Psoas muscle (tissue), 8 donors: ENCODE results near the gene SUFU. TPM values are rescaled to one million over a fixed set of nuclear protein-coding genes. Genes with fewer than 3 reads are reported as not detected.
"Not testable (repeated sequence)": the region's sequence is repeated elsewhere in the genome, so short reads cannot be mapped to it uniquely, and the experiment has no call there.

ENCODE experiments used
- ATAC-seq, 4 donors: fragments of 200-7000 bp; cut with Tn5 transposase; one replicate each; pipeline ENCODE4 v1.9.1; 2020; ENCODE audit warnings: moderate library complexity in 3 of 4, mild to moderate bottlenecking in 2 of 4
- DNase-seq, 2 donors: peaks; one replicate each; pipeline ENCODE4 v3.0.0-alpha.2; 2020
- H3K27ac ChIP-seq: fragments of 200-600 bp; one replicate; pipeline ENCODE4 v1.8.0; 2022
- H3K27me3 ChIP-seq, 3 donors: fragments of 200-600 bp in 1 of 3; one replicate each; pipeline versions ENCODE4 v1.6.1 to v1.8.0; 2013 to 2022; ENCODE audit warnings: low read length in 2 of 3, mild to moderate bottlenecking in 2 of 3, moderate library complexity in 1 of 3; ENCODE audit not compliant: insufficient read depth in 3 of 3
- H3K36me3 ChIP-seq, 2 donors: fragments of 200-600 bp in 1 of 2; one replicate each; pipeline versions ENCODE4 v1.6.1 to v1.8.0; 2013 to 2022; ENCODE audit warnings: low read depth in 1 of 2, mild to moderate bottlenecking in 1 of 2, moderate library complexity in 1 of 2; ENCODE audit not compliant: insufficient read depth in 1 of 2
- H3K4me1 ChIP-seq: fragments of 200-600 bp; one replicate; pipeline ENCODE4 v1.8.0; 2022
- H3K4me3 ChIP-seq: fragments of 200-600 bp; one replicate; pipeline ENCODE4 v1.8.0; 2022; ENCODE audit warnings: mild to moderate bottlenecking
- H3K9me3 ChIP-seq: fragments of 200-600 bp; one replicate; pipeline ENCODE4 v1.8.0; 2022
- CTCF ChIP-seq: fragments of 200-600 bp; IDR thresholded peaks from one replicate; pipeline ENCODE4 v1.8.0; 2022; ENCODE audit warnings: antibody characterized with exemption
- WGBS, 3 donors: extraction: QIAGEN DNeasy Blood & Tissue Kit; methylation state at CpG; one replicate each; pipeline versions ENCODE4 v1.1.6 to v1.1.7; 2013; 5-methylcytosine and 5-hydroxymethylcytosine counted together
- intact Hi-C, 2 donors: fragments of 100-400 bp; cut with DNase I; formaldehyde crosslinking; loops; one replicate each; pipeline versions ENCODE4 v1.11.0 to v1.14.2; 2022
- polyA plus RNA-seq, 3 donors: library from polyadenylated mRNA; stranded (reverse); fragments of 200-250 nt; gene quantifications; one replicate each; pipeline ENCODE4 v1.2.3, GENCODE V29; 2013
- total RNA-seq, 4 donors: library from RNA; stranded (reverse); fragmentation: NEBNext Ultra II Directional in 2 of 4; extraction: Animal tissue kit (Norgen Biotek cat#: 25700) in 2 of 4; gene quantifications; one replicate each; pipeline versions ENCODE4 v1.2.1 to v1.2.4, GENCODE V29; 2021 to 2023
- donor health status: healthy with polysubstance abuse.
- donor health status: DM: no; HTN: no; CAD: no; lungs with moderate emphysema.
- donor health status: Bipolar disorder and iron deficiency.
- donor health status: healthy.
- donor health status: DM: yes; HTN: yes; CAD: no.
- donor health status: DM: no; HTN: no; CAD: no.
- donor health status: DM: no; HTN: no; CAD: no.
- donor health status: DM: yes; HTN: yes; CAD: no.

Gene SUFU
- total and polyA plus RNA-seq, 7 donors = 2.1 to 6.8 (median 5.1) TPM

GRCh38 chr10:102658802-102659201 is 155.0 kb downstream of the SUFU start:
- ATAC-seq (no peak), DNase-seq (no peak)
- Histone ChIP-seq H3K36me3 (peaks cover 0 to 51% of the 10 kb centered on the region in 2 donors), H3K27ac (no peak overlapping the region), H3K9me3 (no peaks in the 10 kb centered on the region), H3K27me3 (no peaks in the 10 kb centered on the region), H3K4me1 (peaks cover 10% of the 10 kb centered on the region), H3K4me3 (no peak overlapping the region)
- intact Hi-C loops = no loop called here
- 72 to 81% (median 79%) methylated on average over 5 of the region's 5 CpGs for WGBS, 3 donors
- TF ChIP-seq CTCF = no peak

- DNase-seq (peak; percentile 72 to 88), ATAC-seq (peak; percentile 57 to 72 (median 72))
- no peak for TF ChIP-seq CTCF
- Histone ChIP-seq H3K4me1 (peaks cover 10% of the 10 kb centered on the region), H3K4me3 (no peak overlapping the region), H3K36me3 (peaks cover 0 to 28% of the 10 kb centered on the region in 2 donors), H3K27ac (peak overlapping the region; percentile 23), H3K27me3 (no peaks in the 10 kb centered on the region), H3K9me3 (no peaks in the 10 kb centered on the region)
- intact Hi-C loops = no loop called here
- WGBS, 3 donors = 6 to 7% (median 6%) methylated on average over 18 to 22 of the region's 22 CpGs
Observed at GRCh38 chr10:102660888-102661657, 157.3 kb downstream of the SUFU start.

- intact Hi-C loops = no loop called here
- Histone ChIP-seq H3K36me3 (peaks cover 0 to 22% of the 10 kb centered on the region in 2 donors), H3K27me3 (no peaks in the 10 kb centered on the region), H3K27ac (no peak overlapping the region), H3K9me3 (no peaks in the 10 kb centered on the region), H3K4me3 (no peak overlapping the region), H3K4me1 (peaks cover 10% of the 10 kb centered on the region)
- no peak for DNase-seq
- no peak for TF ChIP-seq CTCF
- WGBS, 3 donors = 35 to 43% (median 38%) methylated on average over 6 of the region's 6 CpGs
- ATAC-seq = peak; percentile 16 to 23 (median 20)
Observed at GRCh38 chr10:102661658-102662028, 157.9 kb downstream of the SUFU start.

GRCh38 chr10:102665904-102666509 is 162.2 kb downstream of the SUFU start:
- Histone ChIP-seq H3K9me3 (no peaks in the 10 kb centered on the region), H3K4me3 (no peak overlapping the region), H3K27ac (no peak overlapping the region), H3K4me1 (peaks cover 12% of the 10 kb centered on the region), H3K27me3 (no peaks in the 10 kb centered on the region), H3K36me3 (no peaks in the 10 kb centered on the region)
- intact Hi-C loops = no loop called here
- 69 to 80% (median 78%) methylated on average over 9 of the region's 9 CpGs for WGBS, 3 donors
- ATAC-seq (no peak), DNase-seq (peak in 1 of 2 donors; percentile 20)
- TF ChIP-seq CTCF = no peak

- H3K27ac ChIP-seq, DNase-seq, H3K36me3 ChIP-seq, H3K9me3 ChIP-seq, H3K4me3 ChIP-seq, ATAC-seq, intact Hi-C loops, H3K4me1 ChIP-seq, H3K27me3 ChIP-seq: not testable (repeated sequence)
- WGBS, 3 donors = 87 to 92% (median 90%) methylated on average over 4 of the region's 4 CpGs
Observed at GRCh38 chr10:102667411-102667810, 163.6 kb downstream of the SUFU start.
